Breast epithelium (tissue), 4 donors: ENCODE measurements around the gene TPM2. TPM values are rescaled to one million over a fixed set of nuclear protein-coding genes. Genes with fewer than 3 reads are reported as not detected.

Experiments
- DNase-seq, 2 donors: peaks; one replicate each; pipeline ENCODE4 v3.0.0-alpha.2; 2019; ENCODE audit warnings: low spot score in 2 of 2
- H3K27ac ChIP-seq, 2 donors: fragments of 200-600 bp; sonication (generic) in 1 of 2; one replicate each; pipeline ENCODE4 v1.5.1; 2016 to 2019; ENCODE audit warnings: mild to moderate bottlenecking in 1 of 2
- H3K27me3 ChIP-seq, 2 donors: fragments of 200-600 bp; sonication (generic) in 1 of 2; one replicate each; pipeline versions ENCODE4 v1.5.1 to v1.6.0; 2017 to 2019; ENCODE audit warnings: control low read depth in 1 of 2, mild to moderate bottlenecking in 1 of 2
- H3K36me3 ChIP-seq: fragments of 200-600 bp; one replicate; pipeline ENCODE4 v1.5.1; 2019
- H3K4me1 ChIP-seq, 2 donors: fragments of 200-600 bp; sonication (generic); one replicate each; pipeline ENCODE4 v1.5.1; 2016 to 2019; ENCODE audit warnings: control low read depth in 1 of 2
- H3K4me3 ChIP-seq, 3 donors: fragments of 200-600 bp; sonication (generic); 1 replicate in 2 of 3; 2 replicates in 1 of 3; pipeline ENCODE4 v1.5.1; 2016 to 2019; ENCODE audit warnings: mild to moderate bottlenecking in 3 of 3, moderate library complexity in 2 of 3
- H3K9me3 ChIP-seq, 2 donors: fragments of 200-600 bp; sonication (generic) in 1 of 2; one replicate each; pipeline ENCODE4 v1.5.1; 2016 to 2019; ENCODE audit warnings: control low read depth in 1 of 2
- POLR2A ChIP-seq: fragments of 450-650 bp; IDR thresholded peaks from one replicate; pipeline ENCODE4 v1.6.1; 2016; ENCODE audit warnings: antibody characterized with exemption, mild to moderate bottlenecking, moderate library complexity
- POLR2AphosphoS5 ChIP-seq, 3 donors: sonication (generic); formaldehyde crosslinking; IDR thresholded peaks; one replicate each; pipeline ENCODE4 v1.6.1; 2017; ENCODE audit warnings: antibody characterized with exemption in 3 of 3
- intact Hi-C: fragments of 100-400 bp; cut with DNase I; formaldehyde crosslinking; loops from one replicate; pipeline ENCODE4 v1.15.1; 2023; ENCODE audit warnings: low total_unique reads
- total RNA-seq, 3 donors: library from RNA; depleted of rRNA; stranded (reverse); fragments of >200 nt; gene quantifications; one replicate each; pipeline ENCODE4 v1.1.0, GENCODE V29; 2016
- TF ChIP-seq, protein P1 (sequence below), 3 donors: fragments of 450-650 bp; IDR thresholded peaks; one replicate each; pipeline ENCODE4 v1.5.1; 2016 to 2017; ENCODE audit warnings: antibody characterized with exemption in 3 of 3, mild to moderate bottlenecking in 3 of 3, moderate library complexity in 3 of 3

TPM2 gene
- total RNA-seq, 3 donors from 2014 or later = 143 to 402 (median 258) TPM

DNA sequence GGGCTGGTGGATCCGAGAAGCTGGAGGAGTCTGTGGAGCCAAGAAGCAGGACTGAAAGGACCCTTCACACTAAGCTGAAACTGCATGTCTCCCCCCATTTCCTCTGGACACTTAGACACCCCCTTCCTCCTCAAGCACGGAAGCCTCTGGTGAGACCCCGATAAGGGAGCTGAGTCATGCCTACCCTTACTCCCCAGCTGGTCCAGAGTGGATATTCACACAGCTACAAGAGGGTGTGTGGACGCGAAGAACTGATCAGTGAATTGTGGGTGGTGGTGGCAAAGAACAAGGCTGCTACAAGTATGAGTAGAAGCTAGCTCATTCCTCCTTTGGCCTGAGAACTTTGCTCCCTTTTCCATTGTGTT lies 37.9 kb upstream of the TPM2 start:
- H3K36me3 ChIP-seq = peaks cover 10% of the 10 kb centered on the region
- H3K4me1 ChIP-seq = peaks cover 13 to 23% of the 10 kb centered on the region in 2 donors
- DNase-seq = no peak
- intact Hi-C loops = no loop called here
- H3K9me3 ChIP-seq = no peaks in the 10 kb centered on the region
- TF ChIP-seq, protein P1, sequence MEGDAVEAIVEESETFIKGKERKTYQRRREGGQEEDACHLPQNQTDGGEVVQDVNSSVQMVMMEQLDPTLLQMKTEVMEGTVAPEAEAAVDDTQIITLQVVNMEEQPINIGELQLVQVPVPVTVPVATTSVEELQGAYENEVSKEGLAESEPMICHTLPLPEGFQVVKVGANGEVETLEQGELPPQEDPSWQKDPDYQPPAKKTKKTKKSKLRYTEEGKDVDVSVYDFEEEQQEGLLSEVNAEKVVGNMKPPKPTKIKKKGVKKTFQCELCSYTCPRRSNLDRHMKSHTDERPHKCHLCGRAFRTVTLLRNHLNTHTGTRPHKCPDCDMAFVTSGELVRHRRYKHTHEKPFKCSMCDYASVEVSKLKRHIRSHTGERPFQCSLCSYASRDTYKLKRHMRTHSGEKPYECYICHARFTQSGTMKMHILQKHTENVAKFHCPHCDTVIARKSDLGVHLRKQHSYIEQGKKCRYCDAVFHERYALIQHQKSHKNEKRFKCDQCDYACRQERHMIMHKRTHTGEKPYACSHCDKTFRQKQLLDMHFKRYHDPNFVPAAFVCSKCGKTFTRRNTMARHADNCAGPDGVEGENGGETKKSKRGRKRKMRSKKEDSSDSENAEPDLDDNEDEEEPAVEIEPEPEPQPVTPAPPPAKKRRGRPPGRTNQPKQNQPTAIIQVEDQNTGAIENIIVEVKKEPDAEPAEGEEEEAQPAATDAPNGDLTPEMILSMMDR (IDR thresholded peaks at IDR 0.05) = no peak
- no peak for TF ChIP-seq POLR2AphosphoS5 (IDR thresholded peaks at IDR 0.05)
- TF ChIP-seq POLR2A = no peak
- H3K27ac ChIP-seq = peak overlapping the region; percentile 98 to 99
- peak overlapping the region; percentile 5 to 82 (median 74) for H3K4me3 ChIP-seq
- no peaks in the 10 kb centered on the region for H3K27me3 ChIP-seq

- Histone ChIP-seq H3K27ac (peak overlapping the region; percentile 98 to 99), H3K4me3 (peak overlapping the region in 1 of 3 donors; percentile 74), H3K36me3 (peaks cover 10% of the 10 kb centered on the region), H3K4me1 (peaks cover 13 to 23% of the 10 kb centered on the region in 2 donors), H3K9me3 (no peaks in the 10 kb centered on the region), H3K27me3 (no peaks in the 10 kb centered on the region)
- no peak for DNase-seq
- intact Hi-C loops = no loop called here
- TF ChIP-seq POLR2AphosphoS5 (IDR thresholded peaks at IDR 0.05) (no peak), POLR2A (no peak)
- TF ChIP-seq, protein P1 (IDR thresholded peaks at IDR 0.05) = no peak
Observed at GRCh38 chr9:35726931-35727330, 37.2 kb upstream of the TPM2 start.

GRCh38 chr9:35725362-35725761 lies 35.6 kb upstream of the TPM2 start:
- Histone ChIP-seq H3K36me3 (peaks cover 10% of the 10 kb centered on the region), H3K9me3 (no peaks in the 10 kb centered on the region), H3K27ac (no peak overlapping the region), H3K4me1 (peaks cover 13 to 17% of the 10 kb centered on the region in 2 donors), H3K4me3 (no peak overlapping the region), H3K27me3 (no peaks in the 10 kb centered on the region)
- intact Hi-C loops = no loop called here
- no peak for DNase-seq
- TF ChIP-seq POLR2A = no peak
- TF ChIP-seq, protein P1 (IDR thresholded peaks at IDR 0.05) = no peak
- TF ChIP-seq POLR2AphosphoS5 (IDR thresholded peaks at IDR 0.05) = no peak

DNA sequence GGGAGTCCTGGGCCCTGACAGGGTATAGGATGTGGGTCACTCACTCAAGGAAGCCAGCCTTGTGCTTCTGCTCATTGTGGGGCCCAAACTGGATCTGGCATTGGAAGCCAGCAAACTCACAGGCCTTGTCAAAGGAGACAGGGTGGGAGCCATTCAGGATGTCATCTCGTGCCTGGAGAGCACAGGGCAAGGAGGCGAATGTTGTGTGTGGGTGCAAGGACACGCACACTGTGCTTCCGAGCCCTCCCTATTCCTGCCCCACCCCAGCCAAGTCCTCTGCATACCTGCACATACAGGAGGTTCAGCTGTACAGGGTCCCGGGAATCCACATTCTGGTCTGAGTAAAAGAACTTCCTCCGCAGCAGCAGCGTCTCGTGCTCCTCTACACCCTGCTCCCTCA lies 34.2 kb upstream of the TPM2 start:
- peaks cover 20% of the 10 kb centered on the region for H3K36me3 ChIP-seq
- TF ChIP-seq POLR2A (no peak), POLR2AphosphoS5 (IDR thresholded peaks at IDR 0.05) (no peak)
- TF ChIP-seq, protein P1 (IDR thresholded peaks at IDR 0.05) = no peak
- intact Hi-C loops = no loop called here
- no peak overlapping the region for H3K4me3 ChIP-seq
- peaks cover 6 to 17% of the 10 kb centered on the region in 2 donors for H3K4me1 ChIP-seq
- H3K27me3 ChIP-seq = no peaks in the 10 kb centered on the region
- no peak for DNase-seq
- H3K27ac ChIP-seq = no peak overlapping the region
- H3K9me3 ChIP-seq = no peaks in the 10 kb centered on the region

DNA sequence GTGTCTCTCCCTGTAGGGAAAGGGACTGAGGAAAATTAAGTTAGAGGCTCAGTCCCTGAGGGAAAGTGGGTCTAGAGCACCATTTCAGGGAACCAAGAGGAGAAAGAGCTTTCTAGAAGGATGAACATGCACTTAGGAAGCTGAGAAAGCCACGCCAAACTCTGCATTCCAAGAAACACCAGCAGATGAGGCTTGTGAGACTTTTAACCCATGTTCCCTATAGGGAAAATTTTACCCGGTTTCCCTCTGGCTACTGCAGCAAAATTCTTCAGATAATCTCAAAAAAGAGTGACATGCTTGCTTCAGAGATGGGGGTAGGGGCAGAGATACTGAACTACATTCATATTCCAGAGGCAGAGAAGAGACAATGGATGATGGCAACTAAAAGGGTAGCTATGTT lies 33.7 kb upstream of the TPM2 start:
- Histone ChIP-seq H3K4me1 (peaks cover 6 to 14% of the 10 kb centered on the region in 2 donors), H3K36me3 (peaks cover 23% of the 10 kb centered on the region), H3K4me3 (no peak overlapping the region), H3K9me3 (no peaks in the 10 kb centered on the region), H3K27ac (no peak overlapping the region), H3K27me3 (no peaks in the 10 kb centered on the region)
- DNase-seq = no peak
- TF ChIP-seq POLR2A (no peak), POLR2AphosphoS5 (IDR thresholded peaks at IDR 0.05) (no peak)
- TF ChIP-seq, protein P1 (IDR thresholded peaks at IDR 0.05) = no peak
- intact Hi-C loops = no loop called here
